Muscle layer of duodenum (tissue), 2 donors: ENCODE results near the gene HIVEP3.

Experiments
- H3K27ac ChIP-seq: one replicate; pipeline ENCODE4 v1.7.0; 2013; ENCODE audit warnings: mild to moderate bottlenecking, low read length
- H3K27me3 ChIP-seq: one replicate; pipeline ENCODE4 v1.7.0; 2013; ENCODE audit warnings: low read depth, mild to moderate bottlenecking, control low read depth, low read length
- H3K36me3 ChIP-seq, 2 donors: one replicate each; pipeline ENCODE4 v1.7.0; 2013; ENCODE audit warnings: low read length in 2 of 2, control low read depth in 1 of 2, mild to moderate bottlenecking in 1 of 2; ENCODE audit not compliant: insufficient read depth in 2 of 2, control insufficient read depth in 1 of 2
- H3K4me1 ChIP-seq, 2 donors: one replicate each; pipeline ENCODE4 v1.7.0; 2013; ENCODE audit warnings: low read length in 2 of 2, mild to moderate bottlenecking in 2 of 2, control low read depth in 1 of 2, moderate library complexity in 1 of 2; ENCODE audit not compliant: insufficient read depth in 2 of 2, control insufficient read depth in 1 of 2
- H3K4me3 ChIP-seq, 2 donors: one replicate each; pipeline ENCODE4 v1.7.0; 2013; ENCODE audit warnings: low read length in 2 of 2, low read depth in 1 of 2, mild to moderate bottlenecking in 1 of 2
- H3K9me3 ChIP-seq, 2 donors: one replicate each; pipeline ENCODE4 v1.7.0; 2013; ENCODE audit warnings: low read length in 2 of 2, control low read depth in 1 of 2, mild to moderate bottlenecking in 1 of 2; ENCODE audit not compliant: control insufficient read depth in 1 of 2
- donor health status: healthy.

The HIVEP3 gene

DNA sequence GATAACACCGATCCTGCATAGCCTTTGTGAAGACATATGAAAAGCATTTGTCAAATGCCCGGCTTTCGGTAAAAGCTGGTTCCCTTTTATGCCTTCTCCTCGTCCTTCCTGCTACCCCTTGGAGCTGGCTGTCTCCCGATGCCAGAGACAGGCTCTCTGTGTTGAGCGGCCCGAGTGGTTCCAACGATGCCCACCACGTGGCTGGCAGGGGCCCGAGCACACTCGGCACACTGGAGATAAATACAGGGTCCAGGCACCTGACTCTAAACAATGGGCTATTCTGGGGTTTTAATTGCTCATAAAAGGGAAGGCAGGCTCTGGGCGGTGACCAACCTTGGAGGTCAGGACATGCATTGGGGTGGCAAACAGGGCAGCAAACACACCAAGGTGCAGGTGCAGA, 207.1 kb downstream of the HIVEP3 start:
- H3K9me3 ChIP-seq: no peaks in the 10 kb centered on the region
- H3K4me3 ChIP-seq: no peak overlapping the region
- peaks cover 0 to 4% of the 10 kb centered on the region in 2 donors for H3K4me1 ChIP-seq
- H3K27me3 ChIP-seq: no peaks in the 10 kb centered on the region
- no peaks in the 10 kb centered on the region for H3K36me3 ChIP-seq
- H3K27ac ChIP-seq: no peak overlapping the region

DNA sequence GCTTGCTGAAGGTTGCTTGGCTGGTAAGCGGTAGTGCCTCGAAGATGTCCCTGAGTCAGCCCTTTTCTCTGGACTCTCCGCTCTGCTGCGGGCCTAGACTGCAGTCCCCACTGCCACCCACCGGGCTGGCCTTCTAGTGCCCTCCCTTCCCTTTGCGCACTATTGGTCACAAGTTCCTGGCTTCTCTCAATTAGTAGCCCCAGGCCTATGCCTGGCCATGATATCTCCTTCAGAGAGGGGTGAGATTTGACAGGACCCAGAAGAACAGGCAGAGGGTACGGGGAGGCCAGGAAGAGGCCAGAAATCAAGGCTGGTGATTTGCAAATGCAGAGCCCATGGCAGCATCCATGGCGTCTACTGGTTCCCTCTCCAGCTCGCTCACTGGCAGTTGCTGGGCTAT, 207.7 kb downstream of the HIVEP3 start:
- Histone ChIP-seq H3K4me3 (no peak overlapping the region), H3K36me3 (no peaks in the 10 kb centered on the region), H3K27me3 (no peaks in the 10 kb centered on the region), H3K9me3 (no peaks in the 10 kb centered on the region), H3K27ac (no peak overlapping the region), H3K4me1 (peaks cover 0 to 4% of the 10 kb centered on the region in 2 donors)

DNA sequence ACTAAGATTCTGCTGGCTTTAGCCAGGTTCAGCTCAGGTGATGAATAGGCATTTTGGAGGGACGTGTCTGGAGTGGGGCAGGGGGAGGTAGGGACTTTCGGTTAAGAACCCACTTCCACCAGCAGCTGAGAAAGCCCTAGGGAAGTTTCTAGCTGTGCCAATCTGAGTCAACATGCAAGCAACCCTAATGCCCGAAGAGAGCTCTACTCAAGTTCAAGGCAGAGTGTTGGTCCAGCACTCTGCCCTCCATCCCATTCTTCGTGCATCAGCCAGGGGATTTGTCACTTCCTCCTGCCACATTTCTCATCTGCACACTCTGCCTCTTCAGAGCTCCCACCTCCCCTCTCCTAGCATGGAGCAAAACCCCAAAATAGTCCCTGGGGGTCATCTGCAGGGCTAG, 208.8 kb downstream of the HIVEP3 start:
- Histone ChIP-seq H3K9me3 (no peaks in the 10 kb centered on the region), H3K4me3 (no peak overlapping the region), H3K36me3 (no peaks in the 10 kb centered on the region)

DNA sequence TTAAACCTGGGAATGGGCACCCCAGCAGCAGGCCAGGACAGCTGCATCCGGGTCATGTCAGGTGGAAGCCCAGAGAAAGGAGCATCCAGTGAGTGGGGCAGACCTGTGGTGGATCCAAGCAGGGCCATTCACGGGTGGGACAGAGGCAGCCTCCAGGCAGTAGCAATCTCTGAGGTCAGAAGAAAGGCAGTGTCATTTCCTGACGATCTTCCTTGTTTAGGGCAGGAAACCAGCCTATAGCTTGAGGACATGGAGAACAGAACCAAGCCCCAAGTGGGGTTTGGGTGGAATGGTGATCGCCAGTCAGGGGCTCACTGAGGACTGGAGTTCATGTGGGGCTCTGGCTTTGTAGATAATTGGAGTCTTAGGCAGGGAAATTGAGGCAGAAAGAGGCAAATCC, 209.4 kb downstream of the HIVEP3 start:
- Histone ChIP-seq H3K36me3 (no peaks in the 10 kb centered on the region), H3K4me1 (peaks cover 0 to 4% of the 10 kb centered on the region in 2 donors)

More for the DNA sequence above, 208.8 kb downstream of the HIVEP3 start:
- H3K27me3 ChIP-seq: no peaks in the 10 kb centered on the region
- peaks cover 0 to 4% of the 10 kb centered on the region in 2 donors for H3K4me1 ChIP-seq
- no peak overlapping the region for H3K27ac ChIP-seq

DNA sequence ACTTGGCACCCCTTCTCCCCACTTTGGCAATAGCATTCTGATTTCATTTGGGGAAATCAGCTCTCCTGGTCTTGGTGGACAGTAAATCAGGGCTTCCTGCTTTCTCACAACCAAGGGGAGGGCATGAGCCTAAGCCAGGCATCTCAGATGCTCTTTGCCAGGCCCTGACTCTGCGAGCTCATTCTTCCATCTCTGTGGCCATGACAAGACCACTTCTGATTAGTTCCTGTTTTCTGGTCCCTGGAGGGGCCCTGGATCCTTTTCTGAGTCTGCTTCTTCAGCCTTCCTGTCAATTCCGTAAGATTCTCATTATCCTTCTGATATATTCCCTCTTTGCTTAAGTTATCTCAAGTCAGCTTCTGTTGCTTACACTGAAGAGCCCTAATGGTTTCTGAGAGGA, 210.4 kb downstream of the HIVEP3 start:
- Histone ChIP-seq H3K4me3 (no peak overlapping the region), H3K4me1 (no peaks in the 10 kb centered on the region), H3K9me3 (no peaks in the 10 kb centered on the region), H3K27ac (no peak overlapping the region), H3K27me3 (no peaks in the 10 kb centered on the region), H3K36me3 (no peaks in the 10 kb centered on the region)

More for the DNA sequence above, 209.4 kb downstream of the HIVEP3 start:
- H3K27me3 ChIP-seq: no peaks in the 10 kb centered on the region
- H3K27ac ChIP-seq: no peak overlapping the region
- H3K9me3 ChIP-seq: no peaks in the 10 kb centered on the region
- no peak overlapping the region for H3K4me3 ChIP-seq

DNA sequence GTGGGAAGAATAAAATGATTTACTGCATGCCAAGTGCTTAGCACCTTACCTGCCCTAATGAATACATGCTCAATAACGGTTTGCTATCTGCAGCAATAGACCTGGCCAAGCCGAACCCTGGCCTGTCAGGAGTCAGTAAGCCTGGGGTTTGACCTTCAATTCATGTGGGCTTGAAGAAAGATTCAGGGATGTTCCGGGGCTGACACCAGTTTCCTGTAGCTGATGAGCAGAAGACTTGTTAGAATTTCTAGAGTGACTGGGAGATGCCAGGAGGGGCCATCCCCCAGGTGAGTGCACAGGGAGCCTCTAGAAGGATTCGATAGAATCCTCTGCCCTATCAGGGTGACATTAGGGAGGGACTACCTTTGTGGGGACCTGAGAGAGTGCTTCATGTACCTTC, 210.9 kb downstream of the HIVEP3 start:
- H3K4me1 ChIP-seq: no peaks in the 10 kb centered on the region
- no peaks in the 10 kb centered on the region for H3K36me3 ChIP-seq
- no peak overlapping the region for H3K27ac ChIP-seq
- H3K27me3 ChIP-seq: no peaks in the 10 kb centered on the region
- H3K4me3 ChIP-seq: no peak overlapping the region
- H3K9me3 ChIP-seq: no peaks in the 10 kb centered on the region

DNA sequence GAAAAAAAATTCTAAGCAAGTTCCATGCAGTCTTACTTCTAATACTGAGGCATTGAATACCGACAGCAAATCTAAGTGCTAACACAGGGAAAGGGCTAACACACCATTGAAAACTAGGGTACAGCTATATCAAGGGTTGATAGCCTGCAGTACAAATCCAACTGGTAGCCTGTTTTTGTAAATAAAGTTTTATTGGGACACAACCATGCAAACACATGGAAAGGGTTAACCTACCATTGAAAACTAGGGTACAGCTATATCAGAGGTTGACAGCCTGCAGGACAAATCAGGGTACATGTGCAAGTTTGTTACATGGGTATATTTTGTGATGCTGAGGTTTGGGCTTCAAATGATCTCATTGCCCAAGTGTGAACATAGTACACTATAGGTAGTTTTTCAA, 212.9 kb downstream of the HIVEP3 start:
- no peak overlapping the region for H3K4me3 ChIP-seq
- no peaks in the 10 kb centered on the region for H3K4me1 ChIP-seq
- H3K36me3 ChIP-seq: no peaks in the 10 kb centered on the region
- no peak overlapping the region for H3K27ac ChIP-seq
- H3K27me3 ChIP-seq: no peaks in the 10 kb centered on the region
- H3K9me3 ChIP-seq: no peaks in the 10 kb centered on the region

DNA sequence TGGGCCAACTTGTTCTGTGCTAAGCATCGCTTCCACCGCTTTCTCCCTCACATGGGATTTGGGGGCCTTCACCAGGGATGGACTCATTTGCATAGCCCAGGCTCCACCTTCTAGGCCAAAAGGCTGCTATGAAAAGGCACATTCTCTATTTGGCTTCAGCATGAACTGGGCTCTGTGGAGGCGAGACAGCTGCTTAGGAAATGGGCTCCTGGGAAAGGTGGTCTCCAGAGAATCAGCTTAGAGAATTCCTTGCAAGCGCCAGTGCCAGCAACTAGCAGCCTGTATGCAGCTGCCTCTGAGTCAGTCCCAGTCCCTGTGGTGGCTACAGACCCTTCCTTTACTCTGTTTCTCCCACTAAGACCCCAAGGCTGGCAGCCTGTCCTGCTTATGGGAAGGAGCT, 214.5 kb downstream of the HIVEP3 start:
- H3K27ac ChIP-seq: no peak overlapping the region
- no peaks in the 10 kb centered on the region for H3K4me1 ChIP-seq
- H3K9me3 ChIP-seq: no peaks in the 10 kb centered on the region
- H3K36me3 ChIP-seq: no peaks in the 10 kb centered on the region
- no peaks in the 10 kb centered on the region for H3K27me3 ChIP-seq
- H3K4me3 ChIP-seq: no peak overlapping the region

DNA sequence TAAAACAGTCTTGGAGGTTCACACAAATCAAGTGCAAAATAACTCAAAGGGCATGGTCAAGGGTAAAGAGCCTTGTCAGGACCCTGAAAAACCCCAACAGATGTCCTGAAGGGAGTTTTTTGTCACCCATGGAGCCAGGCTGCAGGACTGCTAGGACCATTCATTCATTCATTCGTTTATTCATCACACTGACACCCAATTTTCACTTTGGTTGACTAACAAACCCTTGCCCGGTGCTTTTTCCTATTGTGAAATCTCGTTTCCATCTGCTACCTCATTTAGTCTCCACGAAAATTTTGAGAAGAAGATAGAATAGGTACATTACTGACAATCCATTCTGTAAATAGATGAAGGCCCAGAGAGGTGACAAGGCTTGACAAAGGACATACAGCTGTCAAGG, 216.0 kb downstream of the HIVEP3 start:
- Histone ChIP-seq H3K27me3 (no peaks in the 10 kb centered on the region), H3K36me3 (no peaks in the 10 kb centered on the region), H3K4me1 (no peaks in the 10 kb centered on the region), H3K9me3 (no peaks in the 10 kb centered on the region), H3K27ac (no peak overlapping the region), H3K4me3 (no peak overlapping the region)

DNA sequence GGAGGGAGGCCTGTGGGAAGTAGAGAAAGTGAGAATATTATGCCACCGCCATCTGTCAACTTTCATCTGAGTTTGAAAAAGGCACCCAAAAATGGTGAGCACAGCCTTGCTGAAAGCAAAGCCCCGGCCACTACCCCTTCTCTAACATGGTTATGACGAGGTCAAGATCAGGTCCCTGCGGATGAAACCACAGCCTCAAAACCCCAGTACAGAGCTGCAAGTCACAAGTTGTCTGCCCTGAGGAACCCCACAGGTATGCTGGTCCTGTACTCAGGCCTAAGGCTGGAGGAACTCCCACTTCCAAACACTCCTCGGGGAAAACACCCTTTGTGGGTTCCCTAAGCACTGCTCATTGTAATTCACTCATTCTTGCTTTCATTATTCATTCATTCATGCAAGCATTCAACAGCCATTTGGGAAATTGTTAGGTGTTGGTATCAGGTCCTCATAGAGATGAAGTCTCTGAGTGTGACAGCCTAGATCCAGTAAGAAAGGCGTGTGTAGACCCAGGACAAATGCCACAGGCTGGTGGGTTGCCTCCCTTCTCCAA, 217.7 kb downstream of the HIVEP3 start:
- Histone ChIP-seq H3K4me1 (no peaks in the 10 kb centered on the region), H3K27ac (no peak overlapping the region), H3K9me3 (no peaks in the 10 kb centered on the region), H3K4me3 (no peak overlapping the region), H3K27me3 (no peaks in the 10 kb centered on the region), H3K36me3 (no peaks in the 10 kb centered on the region)

DNA sequence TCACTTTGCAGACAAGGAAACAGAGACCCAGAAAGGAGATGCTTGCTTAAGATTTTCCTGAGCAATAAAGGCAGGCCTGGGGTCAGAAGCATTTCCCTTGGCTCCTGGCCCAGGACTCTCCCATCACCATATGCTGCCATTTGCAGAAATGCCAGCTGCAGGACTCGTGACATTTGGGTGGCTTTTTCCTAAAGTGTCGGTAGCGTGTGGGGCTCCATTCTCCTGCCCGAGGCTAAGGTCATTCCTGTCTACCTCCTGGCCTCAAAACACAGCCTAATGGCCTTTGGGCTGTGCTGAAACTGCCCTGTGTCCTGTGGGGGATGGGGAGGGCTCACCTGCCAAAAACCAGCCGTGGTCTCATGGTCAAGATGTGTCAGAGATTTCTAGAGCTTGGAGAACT, 218.1 kb downstream of the HIVEP3 start:
- Histone ChIP-seq H3K27ac (no peak overlapping the region), H3K9me3 (no peaks in the 10 kb centered on the region), H3K4me3 (no peak overlapping the region), H3K4me1 (no peaks in the 10 kb centered on the region), H3K36me3 (no peaks in the 10 kb centered on the region), H3K27me3 (no peaks in the 10 kb centered on the region)

DNA sequence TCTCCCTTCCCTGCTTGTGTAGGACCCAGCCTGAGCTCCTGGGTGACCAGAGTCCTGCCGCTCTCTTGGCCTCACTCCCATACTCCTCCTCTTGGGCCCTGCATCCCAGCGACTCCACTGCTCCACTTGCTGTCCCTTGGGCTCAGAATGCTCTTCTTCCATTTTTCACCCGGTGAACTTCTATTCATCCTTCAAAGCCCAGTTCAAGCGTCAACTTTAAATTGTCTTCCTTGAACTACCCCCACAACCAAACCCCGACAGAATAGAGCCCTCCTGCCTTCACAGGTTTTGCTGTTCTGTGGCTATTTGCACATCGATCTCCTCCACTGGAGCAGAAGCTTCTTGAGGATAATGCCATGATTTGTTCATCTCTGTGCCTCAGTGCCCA, 218.9 kb downstream of the HIVEP3 start:
- Histone ChIP-seq H3K4me1 (no peaks in the 10 kb centered on the region), H3K36me3 (no peaks in the 10 kb centered on the region), H3K4me3 (no peak overlapping the region), H3K9me3 (no peaks in the 10 kb centered on the region), H3K27ac (no peak overlapping the region), H3K27me3 (no peaks in the 10 kb centered on the region)
